Measurements from ENCODE around the gene NUDT15. TPM values are rescaled to one million over a fixed set of nuclear protein-coding genes. Genes with fewer than 3 reads are reported as not detected.

Gene NUDT15
- total and polyA plus RNA-seq, 9 donors = 6.1 to 11.4 (median 9.7) TPM

- no peak overlapping the region for H3K27ac ChIP-seq
- intact Hi-C loops (cut with DNase I) = loop anchor here in 1 of 4 donors (5.0 kb wide), 1 partner anchor 194 kb away; the partner anchor contains the start of gene ITM2B
- DNase-seq = no peak
- H3K4me3 ChIP-seq = no peak overlapping the region
- TF ChIP-seq, protein P1, sequence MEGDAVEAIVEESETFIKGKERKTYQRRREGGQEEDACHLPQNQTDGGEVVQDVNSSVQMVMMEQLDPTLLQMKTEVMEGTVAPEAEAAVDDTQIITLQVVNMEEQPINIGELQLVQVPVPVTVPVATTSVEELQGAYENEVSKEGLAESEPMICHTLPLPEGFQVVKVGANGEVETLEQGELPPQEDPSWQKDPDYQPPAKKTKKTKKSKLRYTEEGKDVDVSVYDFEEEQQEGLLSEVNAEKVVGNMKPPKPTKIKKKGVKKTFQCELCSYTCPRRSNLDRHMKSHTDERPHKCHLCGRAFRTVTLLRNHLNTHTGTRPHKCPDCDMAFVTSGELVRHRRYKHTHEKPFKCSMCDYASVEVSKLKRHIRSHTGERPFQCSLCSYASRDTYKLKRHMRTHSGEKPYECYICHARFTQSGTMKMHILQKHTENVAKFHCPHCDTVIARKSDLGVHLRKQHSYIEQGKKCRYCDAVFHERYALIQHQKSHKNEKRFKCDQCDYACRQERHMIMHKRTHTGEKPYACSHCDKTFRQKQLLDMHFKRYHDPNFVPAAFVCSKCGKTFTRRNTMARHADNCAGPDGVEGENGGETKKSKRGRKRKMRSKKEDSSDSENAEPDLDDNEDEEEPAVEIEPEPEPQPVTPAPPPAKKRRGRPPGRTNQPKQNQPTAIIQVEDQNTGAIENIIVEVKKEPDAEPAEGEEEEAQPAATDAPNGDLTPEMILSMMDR (IDR thresholded peaks at IDR 0.05) = no peak
- TF ChIP-seq EP300 (IDR thresholded peaks at IDR 0.05) (no peak), POLR2A (IDR thresholded peaks at IDR 0.05) (no peak)
- H3K9me3 ChIP-seq = no peaks in the 10 kb centered on the region
- no peaks in the 10 kb centered on the region for H3K27me3 ChIP-seq
- H3K36me3 ChIP-seq = no peaks in the 10 kb centered on the region
- 89 to 100% (median 96%) methylated on average over 1 of the region's 1 CpG for WGBS, 3 donors
- H3K4me1 ChIP-seq (ENCODE audit: insufficient read depth) = no peaks in the 10 kb centered on the region
Measured at GRCh38 chr13:48038761-48039160, 1.2 kb downstream of the NUDT15 start.

DNA sequence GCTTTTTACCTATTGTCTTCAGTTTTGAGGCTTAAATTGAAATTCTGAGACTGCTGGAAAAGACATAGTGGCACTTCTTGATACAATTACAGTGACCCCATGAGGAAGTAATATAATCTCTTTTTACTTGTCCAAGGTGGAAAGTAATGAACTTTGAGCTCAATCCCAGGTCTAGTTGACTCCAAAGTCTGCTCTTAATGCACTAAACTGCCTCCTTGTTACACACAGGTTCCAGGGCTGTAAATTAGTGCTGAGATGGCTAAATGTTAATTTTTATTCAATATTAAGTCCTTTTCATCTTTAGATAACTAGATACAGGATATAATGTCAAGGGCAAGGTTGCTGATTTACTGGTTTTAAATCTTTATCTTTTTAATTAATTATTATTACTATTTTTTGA is 2.5 kb downstream of the NUDT15 start:
- Histone ChIP-seq H3K27me3 (no peaks in the 10 kb centered on the region), H3K27ac (no peak overlapping the region), H3K4me1 (ENCODE audit: insufficient read depth) (no peaks in the 10 kb centered on the region), H3K4me3 (no peak overlapping the region), H3K36me3 (no peaks in the 10 kb centered on the region), H3K9me3 (no peaks in the 10 kb centered on the region)
- DNase-seq = no peak
- intact Hi-C loops (cut with DNase I) = no loop called here
- TF ChIP-seq, protein P1 (IDR thresholded peaks at IDR 0.05) = no peak

DNA sequence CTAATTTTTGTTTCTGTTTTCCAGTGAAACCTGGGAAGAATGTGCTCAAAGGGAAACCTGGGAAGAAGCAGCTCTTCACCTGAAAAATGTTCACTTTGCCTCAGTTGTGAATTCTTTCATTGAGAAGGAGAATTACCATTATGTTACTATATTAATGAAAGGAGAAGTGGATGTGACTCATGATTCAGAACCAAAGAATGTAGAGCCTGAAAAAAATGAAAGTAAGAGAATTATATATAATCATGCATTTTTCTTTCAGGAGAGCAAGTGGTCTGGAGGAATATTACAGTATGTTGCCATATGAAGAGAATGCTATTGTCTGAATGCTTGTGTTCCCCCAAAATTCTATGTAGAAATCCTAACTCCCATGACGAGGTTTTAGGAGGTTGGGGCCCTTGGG is 3.4 kb downstream of the NUDT15 start:
- intact Hi-C loops (cut with DNase I) = no loop called here
- Histone ChIP-seq H3K27ac (no peak overlapping the region), H3K4me3 (no peak overlapping the region), H3K36me3 (no peaks in the 10 kb centered on the region), H3K9me3 (no peaks in the 10 kb centered on the region), H3K4me1 (ENCODE audit: insufficient read depth) (no peaks in the 10 kb centered on the region), H3K27me3 (no peaks in the 10 kb centered on the region)
- no peak for DNase-seq
- TF ChIP-seq, protein P1 (IDR thresholded peaks at IDR 0.05) = no peak
- no peak for TF ChIP-seq EP300 (IDR thresholded peaks at IDR 0.05)
- TF ChIP-seq POLR2A (IDR thresholded peaks at IDR 0.05) = no peak
- 79 to 86% (median 80%) methylated on average over 1 of the region's 1 CpG for whole genome bisulfite sequencing, 3 donors

GRCh38 chr13:48042894-48043293 is 5.4 kb downstream of the NUDT15 start:
- intact Hi-C loops (cut with DNase I) = no loop called here
- 94 to 98% (median 96%) methylated on average over 2 of the region's 2 CpGs for WGBS, 3 donors
- Histone ChIP-seq H3K9me3 (no peaks in the 10 kb centered on the region), H3K4me1 (ENCODE audit: insufficient read depth) (no peaks in the 10 kb centered on the region), H3K4me3 (no peak overlapping the region), H3K27me3 (no peaks in the 10 kb centered on the region), H3K27ac (no peak overlapping the region), H3K36me3 (no peaks in the 10 kb centered on the region)
- no peak for DNase-seq
- TF ChIP-seq, protein P1 (IDR thresholded peaks at IDR 0.05) = no peak
- no peak for TF ChIP-seq EP300 (IDR thresholded peaks at IDR 0.05)
- no peak for TF ChIP-seq POLR2A (IDR thresholded peaks at IDR 0.05)

Data from ovary (tissue), 9 donors.